ENCODE measurements around the gene MARCHF10. TPM values are rescaled to one million over a fixed set of nuclear protein-coding genes. Genes with fewer than 3 reads are reported as not detected.
A peak's percentile ranks its signal among the peaks of the same experiment; 100 is the strongest.

MARCHF10 gene
- total and polyA plus RNA-seq, 9 donors: 0.06 to 6.5 (median 0.46) TPM; not detected in 3

- H3K4me3 ChIP-seq: no peak overlapping the region
- H3K36me3 ChIP-seq: no peaks in the 10 kb centered on the region
- no peaks in the 10 kb centered on the region for H3K9me3 ChIP-seq
- H3K27me3 ChIP-seq: no peaks in the 10 kb centered on the region
- DNase-seq: peak in 1 of 5 donors; percentile 7
- peaks cover 3% of the 10 kb centered on the region for H3K4me1 ChIP-seq (ENCODE audit: insufficient read depth)
- TF ChIP-seq POLR2A (IDR thresholded peaks at IDR 0.05) (no peak), CTCF (IDR thresholded peaks at IDR 0.05) (no peak), EP300 (IDR thresholded peaks at IDR 0.05) (no peak)
- intact Hi-C loops (cut with DNase I): no loop called here
- H3K27ac ChIP-seq: no peak overlapping the region
- 59 to 75% (median 69%) methylated on average over 4 of the region's 4 CpGs for WGBS, 3 donors
These were observed 123.9 kb downstream of the MARCHF10 start for GRCh38 chr17:62684179-62684578.

DNA sequence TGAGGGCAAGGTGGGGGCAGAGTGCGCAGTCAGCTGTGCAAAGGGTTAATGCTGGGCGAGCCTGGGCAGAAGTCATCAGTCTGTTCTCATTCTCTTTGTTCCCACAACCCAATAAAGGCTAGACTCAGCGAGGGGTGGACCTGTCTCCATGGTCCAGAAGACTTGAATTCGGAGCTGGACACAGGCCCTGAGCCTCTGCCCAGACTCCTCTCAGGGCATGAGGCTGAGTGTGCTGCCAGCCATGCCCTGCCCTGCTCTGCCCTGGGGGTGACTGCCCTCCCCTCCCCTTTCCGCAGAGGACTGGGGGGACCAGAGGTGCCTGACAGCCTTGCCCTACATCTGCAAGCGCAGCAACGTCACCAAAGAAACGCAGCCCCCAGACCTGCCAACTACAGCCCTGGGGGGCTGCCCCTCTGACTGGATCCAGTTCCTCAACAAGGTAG, 126.2 kb downstream of the MARCHF10 start:
- Histone ChIP-seq H3K4me1 (ENCODE audit: insufficient read depth) (peaks cover 3% of the 10 kb centered on the region), H3K9me3 (no peaks in the 10 kb centered on the region), H3K27me3 (no peaks in the 10 kb centered on the region), H3K27ac (no peak overlapping the region), H3K36me3 (no peaks in the 10 kb centered on the region), H3K4me3 (no peak overlapping the region)
- DNase-seq: peak in 1 of 5 donors; percentile 32
- intact Hi-C loops (cut with DNase I): no loop called here
- no peak for TF ChIP-seq POLR2A (IDR thresholded peaks at IDR 0.05)
- TF ChIP-seq CTCF (IDR thresholded peaks at IDR 0.05): no peak
- no peak for TF ChIP-seq EP300 (IDR thresholded peaks at IDR 0.05)
- WGBS, 3 donors: 92 to 95% (median 93%) methylated on average over 8 of the region's 8 CpGs

GRCh38 chr17:62681061-62681938, 126.8 kb downstream of the MARCHF10 start:
- no peak for DNase-seq
- Histone ChIP-seq H3K36me3 (no peaks in the 10 kb centered on the region), H3K27me3 (no peaks in the 10 kb centered on the region), H3K9me3 (no peaks in the 10 kb centered on the region), H3K4me3 (no peak overlapping the region), H3K27ac (no peak overlapping the region), H3K4me1 (ENCODE audit: insufficient read depth) (peaks cover 3% of the 10 kb centered on the region)
- TF ChIP-seq EP300 (IDR thresholded peaks at IDR 0.05) (no peak), POLR2A (IDR thresholded peaks at IDR 0.05) (no peak), CTCF (IDR thresholded peaks at IDR 0.05) (no peak)
- whole genome bisulfite sequencing, 3 donors: 79 to 85% (median 84%) methylated on average over 17 of the region's 17 CpGs
- intact Hi-C loops (cut with DNase I): no loop called here

- no peak overlapping the region for H3K4me3 ChIP-seq
- H3K36me3 ChIP-seq: no peaks in the 10 kb centered on the region
- H3K27ac ChIP-seq: no peak overlapping the region
- no peak for TF ChIP-seq EP300 (IDR thresholded peaks at IDR 0.05)
- TF ChIP-seq CTCF (IDR thresholded peaks at IDR 0.05): peak in 1 of 3 donors; percentile 15
- no peak for TF ChIP-seq POLR2A (IDR thresholded peaks at IDR 0.05)
- peaks cover 3% of the 10 kb centered on the region for H3K4me1 ChIP-seq (ENCODE audit: insufficient read depth)
- no peaks in the 10 kb centered on the region for H3K9me3 ChIP-seq
- no peaks in the 10 kb centered on the region for H3K27me3 ChIP-seq
- DNase-seq: peak; percentile 52 to 78 (median 61)
- intact Hi-C loops (cut with DNase I): no loop called here
- WGBS, 3 donors: 47 to 75% (median 47%) methylated on average over 30 to 36 of the region's 36 CpGs
These were observed 127.5 kb downstream of the MARCHF10 start for GRCh38 chr17:62680541-62681052.

Data from ovary (tissue), 9 donors.